PC-3 (cell line): ENCODE data around the gene CCDC185. TPM values are rescaled to one million over a fixed set of nuclear protein-coding genes. Genes with fewer than 3 reads are reported as not detected.

Source experiments
- ATAC-seq: fragments of 200-7000 bp; cut with Tn5 transposase; 2 replicates; pipeline ENCODE4 v1.9.1; 2020; ENCODE audit warnings: mild to moderate bottlenecking, moderate library complexity
- BruUV-seq: library from RNA; stranded (reverse); fragments of 400-500 nt; replicated peaks from 2 replicates; lab custom pipeline; 2021; lab: Mats Ljungman, UMichigan
- CTCF ChIA-PET: fragments of 300-600 bp; sonication (Branson Sonifier 250); formaldehyde crosslinking; loops from one replicate; lab custom pipeline; 2022; ENCODE audit warnings: antibody characterized with exemption; lab: Charles Lee
- POLR2A ChIA-PET: fragments of 300-600 bp; sonication (Branson Sonifier 250); formaldehyde crosslinking; loops from one replicate; lab custom pipeline; 2022; ENCODE audit warnings: antibody characterized with exemption; ENCODE audit not compliant: unreplicated experiment; lab: Charles Lee
- DNase-seq: peaks from one replicate; pipeline ENCODE4 v3.0.0-alpha.2; 2015
- H2AFZ ChIP-seq: fragments of 300-600 bp; sonication (generic); 2 replicates; pipeline ENCODE4 v1.6.0; 2016; ENCODE audit warnings: antibody characterized with exemption, low read length
- H3F3A ChIP-seq: fragments of 300-600 bp; sonication (generic); one replicate; pipeline ENCODE4 v1.6.0; 2017; ENCODE audit warnings: antibody characterized with exemption, low read length, control low read depth, mild to moderate bottlenecking; ENCODE audit not compliant: unreplicated experiment
- H3K27ac ChIP-seq: fragments of 300-600 bp; sonication (generic); 2 replicates; pipeline ENCODE4 v1.5.1; 2016; ENCODE audit warnings: mild to moderate bottlenecking, low read length
- H3K27me3 ChIP-seq: fragments of 300-600 bp; sonication (generic); 2 replicates; pipeline ENCODE4 v1.6.1; 2016; ENCODE audit warnings: low read length, mixed read lengths
- H3K36me3 ChIP-seq: fragments of 300-600 bp; sonication (generic); 2 replicates; pipeline ENCODE4 v1.6.1; 2016; ENCODE audit warnings: low read depth, mixed run types, low read length, mixed read lengths
- H3K4me1 ChIP-seq: fragments of 300-600 bp; sonication (generic); 2 replicates; pipeline ENCODE4 v1.5.1; 2016; ENCODE audit warnings: low read length; ENCODE audit not compliant: insufficient read depth
- H3K4me2 ChIP-seq: fragments of 300-600 bp; sonication (generic); 2 replicates; pipeline ENCODE4 v1.6.0; 2016; ENCODE audit warnings: low read length
- H3K4me3 ChIP-seq: fragments of 300-600 bp; sonication (generic); 2 replicates; pipeline ENCODE4 v1.5.1; 2016; ENCODE audit warnings: mild to moderate bottlenecking, low read length, mixed read lengths
- H3K79me2 ChIP-seq: fragments of 300-600 bp; sonication (generic); 2 replicates; pipeline ENCODE4 v1.6.1; 2017; ENCODE audit warnings: low read length, mixed read lengths
- H3K9ac ChIP-seq: fragments of 300-600 bp; sonication (generic); 2 replicates; pipeline ENCODE4 v1.6.0; 2016; ENCODE audit warnings: mild to moderate bottlenecking, low read length
- H3K9me2 ChIP-seq: fragments of 300-600 bp; sonication (generic); replicated peaks from 2 replicates; pipeline ENCODE4 v1.6.1; 2016; ENCODE audit warnings: mixed run types, low read length, mixed read lengths
- H3K9me3 ChIP-seq: fragments of 300-600 bp; sonication (generic); 2 replicates; pipeline ENCODE4 v1.6.1; 2016; ENCODE audit warnings: low read length, mixed read lengths
- H4K20me1 ChIP-seq: fragments of 300-600 bp; sonication (generic); 2 replicates; pipeline ENCODE4 v1.6.1; 2016; ENCODE audit warnings: low read length, mixed read lengths
- EZH2 ChIP-seq: fragments of 300-600 bp; sonication (generic); IDR thresholded peaks from one replicate; pipeline ENCODE4 v1.6.1; 2017; ENCODE audit warnings: antibody characterized with exemption, mild to moderate bottlenecking, low read length; ENCODE audit not compliant: unreplicated experiment
- EZH2phosphoT487 ChIP-seq: fragments of 300-600 bp; sonication (generic); IDR thresholded peaks from 2 replicates; pipeline ENCODE4 v1.6.1; 2018; ENCODE audit warnings: mild to moderate bottlenecking, antibody characterized with exemption, low read length, borderline replicate concordance
- intact Hi-C: fragments of 100-400 bp; cut with micrococcal nuclease; formaldehyde crosslinking; loops from 2 replicates; pipeline ENCODE4 v1.9.0; 2023
- total RNA-seq: library from RNA; depleted of rRNA; stranded (reverse); fragments of >200 nt; gene quantifications from 2 replicates; pipeline ENCODE4 v1.2.3, GENCODE V29; 2014
- TF ChIP-seq, protein P1 (sequence below): fragments of 300-600 bp; sonication (generic); conservative IDR thresholded peaks from 2 replicates; pipeline ENCODE4 v1.5.1; 2017; ENCODE audit warnings: antibody characterized with exemption, low read depth, mild to moderate bottlenecking, low read length

The CCDC185 gene
- total RNA-seq, 1 experiment from 2014 or later = not detected

DNA sequence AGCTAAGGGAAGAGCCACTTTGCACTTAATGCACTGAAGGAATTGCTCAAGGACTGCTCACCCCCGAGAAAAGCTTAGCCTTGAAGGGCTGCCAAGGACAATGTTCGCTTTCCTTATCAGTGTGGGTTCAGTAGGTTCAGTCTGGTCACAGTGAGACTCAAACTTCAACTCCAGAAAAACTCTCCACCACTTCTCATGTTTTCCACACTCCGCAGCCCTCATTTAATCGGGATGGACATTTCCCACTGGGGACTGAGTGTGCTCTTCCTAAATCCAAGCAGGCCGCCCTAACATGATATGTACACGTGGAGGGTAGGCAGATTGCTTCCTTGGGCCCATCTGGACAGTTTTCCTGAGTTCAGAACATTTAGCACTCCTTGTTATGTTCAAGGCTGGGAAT is 48.7 kb upstream of the CCDC185 start:
- Histone ChIP-seq H3K4me3 (no peak overlapping the region), H4K20me1 (no peaks in the 10 kb centered on the region), H3K9me2 (no peaks in the 10 kb centered on the region), H3K9me3 (no peaks in the 10 kb centered on the region), H3K36me3 (no peaks in the 10 kb centered on the region), H3K4me2 (no peak overlapping the region), H3K9ac (no peak overlapping the region), H3F3A (no peaks in the 10 kb centered on the region), H3K27ac (no peak overlapping the region), H2AFZ (no peak overlapping the region), H3K27me3 (peaks cover 49% of the 10 kb centered on the region), H3K79me2 (no peaks in the 10 kb centered on the region), H3K4me1 (no peaks in the 10 kb centered on the region)
- no TSS peak for BruUV-seq
- ChIA-PET POLR2A (no interaction called here), CTCF (no interaction called here)
- intact Hi-C loops = no loop called here
- ATAC-seq = no peak
- TF ChIP-seq EZH2 (no peak), EZH2phosphoT487 (no peak)
- TF ChIP-seq, protein P1, sequence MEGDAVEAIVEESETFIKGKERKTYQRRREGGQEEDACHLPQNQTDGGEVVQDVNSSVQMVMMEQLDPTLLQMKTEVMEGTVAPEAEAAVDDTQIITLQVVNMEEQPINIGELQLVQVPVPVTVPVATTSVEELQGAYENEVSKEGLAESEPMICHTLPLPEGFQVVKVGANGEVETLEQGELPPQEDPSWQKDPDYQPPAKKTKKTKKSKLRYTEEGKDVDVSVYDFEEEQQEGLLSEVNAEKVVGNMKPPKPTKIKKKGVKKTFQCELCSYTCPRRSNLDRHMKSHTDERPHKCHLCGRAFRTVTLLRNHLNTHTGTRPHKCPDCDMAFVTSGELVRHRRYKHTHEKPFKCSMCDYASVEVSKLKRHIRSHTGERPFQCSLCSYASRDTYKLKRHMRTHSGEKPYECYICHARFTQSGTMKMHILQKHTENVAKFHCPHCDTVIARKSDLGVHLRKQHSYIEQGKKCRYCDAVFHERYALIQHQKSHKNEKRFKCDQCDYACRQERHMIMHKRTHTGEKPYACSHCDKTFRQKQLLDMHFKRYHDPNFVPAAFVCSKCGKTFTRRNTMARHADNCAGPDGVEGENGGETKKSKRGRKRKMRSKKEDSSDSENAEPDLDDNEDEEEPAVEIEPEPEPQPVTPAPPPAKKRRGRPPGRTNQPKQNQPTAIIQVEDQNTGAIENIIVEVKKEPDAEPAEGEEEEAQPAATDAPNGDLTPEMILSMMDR = no peak
- DNase-seq = no peak

DNA sequence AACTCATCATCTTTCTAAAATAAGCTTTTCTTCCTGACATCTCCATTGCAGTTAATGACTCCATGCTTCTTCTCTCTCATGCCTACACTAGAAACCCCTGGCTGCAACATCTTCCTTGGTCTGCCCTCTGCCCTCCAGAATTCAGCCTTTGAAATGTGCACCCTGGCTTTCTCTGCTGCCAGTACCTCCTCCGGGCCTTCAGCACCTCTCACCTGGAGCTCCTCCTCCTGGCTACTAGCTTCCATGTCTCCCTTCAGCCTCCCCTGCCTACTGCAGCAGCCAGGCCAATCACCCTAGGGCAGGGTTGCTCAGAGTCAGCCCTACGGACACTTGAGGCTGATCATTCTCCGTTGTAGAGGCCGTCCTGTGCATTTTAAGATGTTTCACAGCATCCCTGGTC is 47.5 kb upstream of the CCDC185 start:
- DNase-seq (no peak), ATAC-seq (peak; percentile 55; the same call in 1 of the 2 replicates)
- Histone ChIP-seq H3K27me3 (peaks cover 46% of the 10 kb centered on the region), H3K9ac (no peak overlapping the region), H3K4me1 (no peaks in the 10 kb centered on the region), H3K4me2 (no peak overlapping the region), H3K9me3 (no peaks in the 10 kb centered on the region), H3K27ac (no peak overlapping the region), H3K36me3 (no peaks in the 10 kb centered on the region), H3K4me3 (no peak overlapping the region), H3F3A (no peaks in the 10 kb centered on the region), H3K9me2 (no peaks in the 10 kb centered on the region), H2AFZ (no peak overlapping the region), H4K20me1 (no peaks in the 10 kb centered on the region), H3K79me2 (no peaks in the 10 kb centered on the region)
- intact Hi-C loops = no loop called here
- BruUV-seq = no TSS peak
- TF ChIP-seq, protein P1 = peak; percentile 32; the same call in 1 of the 2 replicates
- no peak for TF ChIP-seq EZH2phosphoT487
- POLR2A ChIA-PET = no interaction called here
- CTCF ChIA-PET = interaction anchor here (1.0 kb wide), 1 partner anchor 212 kb away, joined by 3 read pairs; no protein-coding TSS in a partner anchor

DNA sequence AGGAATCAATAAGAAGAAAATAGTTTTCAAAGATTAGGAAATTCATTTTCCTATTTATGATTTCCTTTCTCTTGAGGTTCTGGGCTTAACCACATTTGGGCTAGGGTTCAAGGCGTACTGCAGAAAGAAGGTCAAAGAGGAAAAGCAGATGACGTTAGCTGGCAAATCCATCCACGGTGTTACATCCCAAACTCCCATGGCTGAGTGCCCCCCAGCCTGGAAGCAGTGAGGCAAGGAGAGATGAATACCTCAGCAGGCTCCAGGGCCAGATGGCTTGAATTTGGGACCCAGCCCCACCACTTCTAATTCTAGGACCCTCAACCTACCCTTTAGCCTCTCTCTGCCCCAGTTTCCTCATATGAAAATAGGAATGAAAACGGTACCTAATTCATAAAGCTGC is 46.9 kb upstream of the CCDC185 start:
- Histone ChIP-seq H3K4me3 (no peak overlapping the region), H3K4me1 (no peaks in the 10 kb centered on the region), H3K9ac (no peak overlapping the region), H4K20me1 (no peaks in the 10 kb centered on the region), H3K9me3 (no peaks in the 10 kb centered on the region), H3K36me3 (no peaks in the 10 kb centered on the region), H3K79me2 (no peaks in the 10 kb centered on the region), H3K9me2 (no peaks in the 10 kb centered on the region), H3K27ac (no peak overlapping the region), H2AFZ (no peak overlapping the region), H3K4me2 (no peak overlapping the region), H3F3A (no peaks in the 10 kb centered on the region), H3K27me3 (peaks cover 51% of the 10 kb centered on the region)
- intact Hi-C loops = no loop called here
- no TSS peak for BruUV-seq
- ChIA-PET CTCF (interaction anchor here (1.0 kb wide), 1 partner anchor 213 kb away, joined by 3 read pairs; no protein-coding TSS in a partner anchor), POLR2A (no interaction called here)
- DNase-seq = no peak
- no peak for ATAC-seq
- no peak for TF ChIP-seq EZH2
- TF ChIP-seq EZH2phosphoT487 = no peak
- TF ChIP-seq, protein P1 = no peak
